Adrenal gland (tissue), 5 donors: ENCODE measurements around the gene NEUROG1.

Source experiments
- CTCF ChIP-seq, 6 experiments: fragments of 450-650 bp in 4 of 6; fragments of 200-600 bp in 2 of 6; sonication (generic) in 1 of 6; IDR thresholded peaks; 1 replicate in 5 of 6; 2 replicates in 1 of 6; pipeline versions ENCODE4 v1.5.1 to v1.8.0; 2016 to 2021; ENCODE audit warnings: antibody characterized with exemption in 6 of 6, mild to moderate bottlenecking in 2 of 6, moderate library complexity in 1 of 6
- POLR2A ChIP-seq, 2 donors: fragments of 450-650 bp; IDR thresholded peaks; one replicate each; pipeline ENCODE4 v1.6.1; 2017; ENCODE audit warnings: antibody characterized with exemption in 2 of 2, mild to moderate bottlenecking in 2 of 2, moderate library complexity in 1 of 2
- donor health status: DM: no; HTN: no; CAD: no.

GRCh38 chr5:135546101-135546500 lies 10.3 kb upstream of the NEUROG1 start:
- no peak for TF ChIP-seq POLR2A (IDR thresholded peaks at IDR 0.05)
- no peak for TF ChIP-seq CTCF (IDR thresholded peaks at IDR 0.05)
